ENCODE measurements around the gene PLA2R1. TPM values are rescaled to one million over a fixed set of nuclear protein-coding genes. Genes with fewer than 3 reads are reported as not detected.

The PLA2R1 gene
- polyA plus RNA-seq, 2 of the 4 experiments (the other 2 are of a cell fraction) = 3.3 to 6.8 TPM

DNA sequence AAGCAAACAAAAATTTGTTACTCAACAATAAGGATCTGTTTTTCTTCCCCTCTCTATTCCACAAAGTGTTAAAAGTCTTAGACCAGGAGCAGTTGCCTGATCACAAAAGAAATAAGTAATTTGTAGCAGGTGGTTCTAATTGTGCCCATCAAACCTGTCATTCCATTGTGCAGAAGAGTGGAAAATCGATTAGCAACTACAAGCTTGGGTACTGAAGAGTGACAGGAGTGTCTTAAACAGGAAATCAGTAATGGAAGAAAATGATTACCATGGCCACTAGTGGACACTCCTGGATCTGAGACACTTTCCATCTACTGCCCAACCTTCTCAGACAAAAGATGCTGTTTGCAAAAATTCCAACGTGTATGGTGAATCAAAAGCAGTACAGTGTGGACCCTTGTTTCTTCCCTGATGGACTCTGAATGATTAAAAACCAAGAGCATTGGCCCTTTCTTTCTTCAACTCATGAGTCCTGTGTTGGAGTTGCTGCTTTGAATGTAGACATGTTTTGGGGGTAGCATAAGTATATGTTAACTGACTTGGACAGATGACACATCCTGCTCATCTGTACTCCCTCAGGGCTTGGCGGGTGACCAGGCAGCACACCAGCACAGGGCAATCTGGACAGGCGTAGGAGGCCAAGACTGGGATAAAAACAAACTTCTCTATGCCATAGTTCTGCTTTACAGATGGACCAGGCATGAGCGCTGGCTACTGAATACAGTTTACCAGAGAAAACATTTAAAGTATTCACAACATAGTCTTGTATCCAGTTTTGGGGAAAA, 51.9 kb downstream of the PLA2R1 start:
- CTCF ChIA-PET = no interaction called here
- no peak for ATAC-seq
- no peak for DNase-seq (ENCODE audit: low read depth in 1 of 2, low spot score in 1 of 2)

DNA sequence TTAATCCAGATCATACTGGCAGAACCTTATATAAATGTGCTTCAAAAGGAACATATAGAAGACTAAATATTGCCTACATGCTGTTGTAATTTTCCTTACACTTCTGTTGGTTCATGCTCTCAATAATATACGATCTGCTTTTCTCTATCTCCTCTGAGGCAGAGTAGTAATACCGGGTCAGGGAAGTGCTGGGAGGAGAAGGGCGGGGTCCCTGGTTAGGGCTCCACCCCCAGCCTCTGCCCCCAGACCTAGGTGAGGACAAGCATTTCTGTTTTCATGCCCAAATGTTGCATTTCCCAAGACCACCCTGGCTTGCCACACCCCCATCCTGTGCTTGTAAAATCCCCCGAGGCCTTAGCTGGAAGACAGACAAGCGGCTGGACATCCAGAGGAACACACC, 55.3 kb downstream of the PLA2R1 start:
- CTCF ChIA-PET = interaction anchor here (1.1 kb wide), 1 partner anchor 10 kb away, joined by 3 read pairs; no protein-coding TSS in a partner anchor
- 94% methylated on average over 5 of the region's 5 CpGs for WGBS (ENCODE audit: missing lambda C conversion rate)
- ATAC-seq = no peak
- no peak overlapping the region for H3K4me2 ChIP-seq
- no peak for FAIRE-seq
- H3K27ac ChIP-seq = no peak overlapping the region
- H3K4me3 ChIP-seq = no peak overlapping the region
- POLR2A ChIA-PET = no interaction called here
- no peaks in the 10 kb centered on the region for H3K9me3 ChIP-seq
- no peak for DNase-seq (ENCODE audit: low read depth in 1 of 2, low spot score in 1 of 2)
- TF ChIP-seq, protein P1, sequence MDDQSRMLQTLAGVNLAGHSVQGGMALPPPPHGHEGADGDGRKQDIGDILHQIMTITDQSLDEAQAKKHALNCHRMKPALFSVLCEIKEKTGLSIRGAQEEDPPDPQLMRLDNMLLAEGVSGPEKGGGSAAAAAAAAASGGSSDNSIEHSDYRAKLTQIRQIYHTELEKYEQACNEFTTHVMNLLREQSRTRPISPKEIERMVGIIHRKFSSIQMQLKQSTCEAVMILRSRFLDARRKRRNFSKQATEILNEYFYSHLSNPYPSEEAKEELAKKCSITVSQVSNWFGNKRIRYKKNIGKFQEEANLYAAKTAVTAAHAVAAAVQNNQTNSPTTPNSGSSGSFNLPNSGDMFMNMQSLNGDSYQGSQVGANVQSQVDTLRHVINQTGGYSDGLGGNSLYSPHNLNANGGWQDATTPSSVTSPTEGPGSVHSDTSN (IDR thresholded peaks at IDR 0.05) = no peak
- TF ChIP-seq BHLHE40 (IDR thresholded peaks at IDR 0.05; ENCODE audit: low read depth, low read length) (no peak), HOXB13 (CRISPR knock-in tag; IDR thresholded peaks at IDR 0.05; ENCODE audit: low read depth) (no peak)
- TF ChIP-seq, protein P2, sequence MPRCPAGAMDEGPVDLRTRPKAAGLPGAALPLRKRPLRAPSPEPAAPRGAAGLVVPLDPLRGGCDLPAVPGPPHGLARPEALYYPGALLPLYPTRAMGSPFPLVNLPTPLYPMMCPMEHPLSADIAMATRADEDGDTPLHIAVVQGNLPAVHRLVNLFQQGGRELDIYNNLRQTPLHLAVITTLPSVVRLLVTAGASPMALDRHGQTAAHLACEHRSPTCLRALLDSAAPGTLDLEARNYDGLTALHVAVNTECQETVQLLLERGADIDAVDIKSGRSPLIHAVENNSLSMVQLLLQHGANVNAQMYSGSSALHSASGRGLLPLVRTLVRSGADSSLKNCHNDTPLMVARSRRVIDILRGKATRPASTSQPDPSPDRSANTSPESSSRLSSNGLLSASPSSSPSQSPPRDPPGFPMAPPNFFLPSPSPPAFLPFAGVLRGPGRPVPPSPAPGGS (IDR thresholded peaks at IDR 0.05) = no peak
- no peaks in the 10 kb centered on the region for H3K4me1 ChIP-seq

More for the DNA sequence above, 51.9 kb downstream of the PLA2R1 start:
- FAIRE-seq = no peak
- no peaks in the 10 kb centered on the region for H3K9me3 ChIP-seq
- H3K4me1 ChIP-seq = no peaks in the 10 kb centered on the region
- H3K4me3 ChIP-seq = no peak overlapping the region
- H3K4me2 ChIP-seq = no peak overlapping the region
- 58% methylated on average over 5 of the region's 5 CpGs for WGBS (ENCODE audit: missing lambda C conversion rate)
- H3K27ac ChIP-seq = no peak overlapping the region
- POLR2A ChIA-PET = no interaction called here
- TF ChIP-seq JUN (IDR thresholded peaks at IDR 0.05) = no peak
- no peak for TF ChIP-seq FOSB (CRISPR knock-in tag; IDR thresholded peaks at IDR 0.05)
- no peak for TF ChIP-seq CHD4 (IDR thresholded peaks at IDR 0.05; ENCODE audit: borderline replicate concordance)
- TF ChIP-seq MAFK (IDR thresholded peaks at IDR 0.05; ENCODE audit: partially characterized antibody) = no peak
- TF ChIP-seq ZC3H11A (IDR thresholded peaks at IDR 0.05) = no peak

DNA sequence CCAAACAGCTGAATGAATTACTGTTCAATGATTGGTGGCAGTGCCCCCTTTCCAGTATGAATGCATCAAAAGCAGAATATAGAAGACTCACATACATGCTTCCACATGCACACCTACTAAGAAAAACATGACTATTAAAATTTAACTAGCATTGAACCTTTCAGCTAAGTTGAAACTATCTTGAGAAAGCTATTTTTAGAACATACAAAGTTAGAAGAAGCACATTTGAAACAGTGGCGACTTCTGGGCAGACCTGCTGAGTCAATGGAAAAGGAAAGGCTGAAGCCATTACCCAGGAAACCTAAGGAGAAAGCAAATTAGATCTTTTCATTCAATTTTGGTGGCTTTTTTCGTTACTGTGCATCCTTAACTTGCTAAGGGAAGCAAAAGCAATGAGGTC, 55.9 kb downstream of the PLA2R1 start:
- H3K4me3 ChIP-seq = no peak overlapping the region
- FAIRE-seq (no peak), DNase-seq (ENCODE audit: low read depth in 1 of 2, low spot score in 1 of 2) (no peak), ATAC-seq (no peak)
- no peak overlapping the region for H3K27ac ChIP-seq
- no peaks in the 10 kb centered on the region for H3K9me3 ChIP-seq
- TF ChIP-seq HOXA7 (CRISPR knock-in tag; IDR thresholded peaks at IDR 0.05) = no peak
- TF ChIP-seq EHF (CRISPR knock-in tag; IDR thresholded peaks at IDR 0.05) = no peak
- no peak for TF ChIP-seq ZFP36 (IDR thresholded peaks at IDR 0.05; ENCODE audit: borderline replicate concordance, partially characterized antibody)
- H3K4me2 ChIP-seq = no peak overlapping the region
- ChIA-PET POLR2A (no interaction called here), CTCF (interaction anchor here (1.1 kb wide), 1 partner anchor 9 kb away, joined by 3 read pairs; no protein-coding TSS in a partner anchor)
- WGBS (ENCODE audit: missing lambda C conversion rate) = 62% methylated on average over 2 of the region's 2 CpGs
- no peaks in the 10 kb centered on the region for H3K4me1 ChIP-seq

DNA sequence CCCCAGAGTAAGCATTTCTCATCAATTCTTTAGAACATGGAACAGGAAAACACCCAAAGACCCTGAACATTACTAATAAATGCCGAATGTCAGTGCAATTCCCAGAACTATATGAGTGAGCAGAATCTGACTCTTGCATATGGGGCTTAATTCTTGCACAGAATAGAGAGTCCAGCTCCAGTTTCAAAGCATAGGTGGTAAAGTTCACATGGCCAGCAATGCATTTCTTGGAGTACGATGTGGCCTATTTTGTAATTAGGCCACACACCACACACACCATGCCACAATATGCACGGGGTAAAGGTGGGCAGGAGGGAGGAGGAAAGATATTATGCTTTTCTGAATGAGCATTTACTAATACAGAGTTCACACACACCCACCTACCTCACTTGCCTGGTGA, 56.5 kb downstream of the PLA2R1 start:
- FAIRE-seq (no peak), ATAC-seq (no peak)
- POLR2A ChIA-PET = no interaction called here

More for the DNA sequence above, 56.5 kb downstream of the PLA2R1 start:
- no peaks in the 10 kb centered on the region for H3K9me3 ChIP-seq
- WGBS (ENCODE audit: missing lambda C conversion rate) = 57% methylated on average over 3 of the region's 3 CpGs
- DNase-seq (ENCODE audit: low read depth in 1 of 2, low spot score in 1 of 2) = no peak
- TF ChIP-seq EHF (CRISPR knock-in tag; IDR thresholded peaks at IDR 0.05) (no peak), FOXS1 (CRISPR knock-in tag; IDR thresholded peaks at IDR 0.05) (no peak), TFCP2L1 (CRISPR knock-in tag; IDR thresholded peaks at IDR 0.05) (no peak), POLR2A (IDR thresholded peaks at IDR 0.05; ENCODE audit: low read length) (no peak), SREBF2 (IDR thresholded peaks at IDR 0.05) (no peak), RFX5 (IDR thresholded peaks at IDR 0.05) (no peak), HOXB13 (CRISPR knock-in tag; IDR thresholded peaks at IDR 0.05; ENCODE audit: low read depth) (no peak), JUN (IDR thresholded peaks at IDR 0.05) (no peak), RNF2 (IDR thresholded peaks at IDR 0.05; ENCODE audit: borderline replicate concordance, low read depth) (no peak), HEYL (CRISPR knock-in tag; IDR thresholded peaks at IDR 0.05) (no peak), KDM5A (IDR thresholded peaks at IDR 0.05) (no peak), POLR2AphosphoS2 (conservative IDR thresholded peaks at IDR 0.05; ENCODE audit: low read length) (no peak), RCOR1 (IDR thresholded peaks at IDR 0.05; ENCODE audit: low read depth, low read length) (no peak)
- TF ChIP-seq, protein P3, sequence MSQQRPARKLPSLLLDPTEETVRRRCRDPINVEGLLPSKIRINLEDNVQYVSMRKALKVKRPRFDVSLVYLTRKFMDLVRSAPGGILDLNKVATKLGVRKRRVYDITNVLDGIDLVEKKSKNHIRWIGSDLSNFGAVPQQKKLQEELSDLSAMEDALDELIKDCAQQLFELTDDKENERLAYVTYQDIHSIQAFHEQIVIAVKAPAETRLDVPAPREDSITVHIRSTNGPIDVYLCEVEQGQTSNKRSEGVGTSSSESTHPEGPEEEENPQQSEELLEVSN (IDR thresholded peaks at IDR 0.05; ENCODE audit: borderline replicate concordance, low read depth) = no peak
- TF ChIP-seq, protein P4, sequence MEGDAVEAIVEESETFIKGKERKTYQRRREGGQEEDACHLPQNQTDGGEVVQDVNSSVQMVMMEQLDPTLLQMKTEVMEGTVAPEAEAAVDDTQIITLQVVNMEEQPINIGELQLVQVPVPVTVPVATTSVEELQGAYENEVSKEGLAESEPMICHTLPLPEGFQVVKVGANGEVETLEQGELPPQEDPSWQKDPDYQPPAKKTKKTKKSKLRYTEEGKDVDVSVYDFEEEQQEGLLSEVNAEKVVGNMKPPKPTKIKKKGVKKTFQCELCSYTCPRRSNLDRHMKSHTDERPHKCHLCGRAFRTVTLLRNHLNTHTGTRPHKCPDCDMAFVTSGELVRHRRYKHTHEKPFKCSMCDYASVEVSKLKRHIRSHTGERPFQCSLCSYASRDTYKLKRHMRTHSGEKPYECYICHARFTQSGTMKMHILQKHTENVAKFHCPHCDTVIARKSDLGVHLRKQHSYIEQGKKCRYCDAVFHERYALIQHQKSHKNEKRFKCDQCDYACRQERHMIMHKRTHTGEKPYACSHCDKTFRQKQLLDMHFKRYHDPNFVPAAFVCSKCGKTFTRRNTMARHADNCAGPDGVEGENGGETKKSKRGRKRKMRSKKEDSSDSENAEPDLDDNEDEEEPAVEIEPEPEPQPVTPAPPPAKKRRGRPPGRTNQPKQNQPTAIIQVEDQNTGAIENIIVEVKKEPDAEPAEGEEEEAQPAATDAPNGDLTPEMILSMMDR (IDR thresholded peaks at IDR 0.05) = no peak
- H3K4me2 ChIP-seq = no peak overlapping the region
- no peaks in the 10 kb centered on the region for H3K4me1 ChIP-seq
- CTCF ChIA-PET = interaction anchor here (1.1 kb wide), 1 partner anchor 8 kb away, joined by 3 read pairs; no protein-coding TSS in a partner anchor
- H3K4me3 ChIP-seq = no peak overlapping the region
- H3K27ac ChIP-seq = no peak overlapping the region

Measured in A549 (cell line).